Measurements from ENCODE around the gene PTPRR.

GRCh38 chr12:70657616-70658286 lies 262.8 kb downstream of the PTPRR start:
- no peak for TF ChIP-seq POLR2A (IDR thresholded peaks at IDR 0.05; ENCODE audit: extremely low read depth, insufficient read length)
- no peak for TF ChIP-seq CTCF (IDR thresholded peaks at IDR 0.05; ENCODE audit: low read depth, low read length)
